Measurements from ENCODE around the gene CPLX3.

CPLX3 gene

GRCh38 chr15:74802862-74803447 lies 23.5 kb upstream of the CPLX3 start:
- DNase-seq (ENCODE audit: low spot score), result no peak

DNA sequence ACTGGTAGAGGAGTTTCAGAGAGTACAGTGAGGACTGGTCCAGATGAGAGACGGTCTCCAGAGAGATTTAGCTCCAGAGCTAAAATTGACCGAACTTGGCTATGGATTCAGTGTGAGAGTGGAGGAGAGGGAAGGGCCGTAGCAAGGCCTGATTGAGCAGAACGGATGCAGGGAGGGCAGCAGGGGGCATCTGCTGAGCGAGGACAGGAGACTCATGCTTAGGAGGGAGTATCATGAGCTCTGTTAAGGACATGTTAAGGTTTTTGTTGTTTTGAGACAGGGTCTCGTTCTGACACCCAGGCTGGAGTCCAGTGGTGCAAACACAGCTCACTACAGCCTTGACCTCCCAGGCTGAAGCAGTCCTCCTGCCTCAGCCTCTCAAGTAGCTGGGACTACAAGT lies 21.5 kb upstream of the CPLX3 start:
- DNase-seq (ENCODE audit: low spot score), result no peak

GRCh38 chr15:74807282-74807681 lies 19.1 kb upstream of the CPLX3 start:
- no peak for DNase-seq (ENCODE audit: low spot score)

DNA sequence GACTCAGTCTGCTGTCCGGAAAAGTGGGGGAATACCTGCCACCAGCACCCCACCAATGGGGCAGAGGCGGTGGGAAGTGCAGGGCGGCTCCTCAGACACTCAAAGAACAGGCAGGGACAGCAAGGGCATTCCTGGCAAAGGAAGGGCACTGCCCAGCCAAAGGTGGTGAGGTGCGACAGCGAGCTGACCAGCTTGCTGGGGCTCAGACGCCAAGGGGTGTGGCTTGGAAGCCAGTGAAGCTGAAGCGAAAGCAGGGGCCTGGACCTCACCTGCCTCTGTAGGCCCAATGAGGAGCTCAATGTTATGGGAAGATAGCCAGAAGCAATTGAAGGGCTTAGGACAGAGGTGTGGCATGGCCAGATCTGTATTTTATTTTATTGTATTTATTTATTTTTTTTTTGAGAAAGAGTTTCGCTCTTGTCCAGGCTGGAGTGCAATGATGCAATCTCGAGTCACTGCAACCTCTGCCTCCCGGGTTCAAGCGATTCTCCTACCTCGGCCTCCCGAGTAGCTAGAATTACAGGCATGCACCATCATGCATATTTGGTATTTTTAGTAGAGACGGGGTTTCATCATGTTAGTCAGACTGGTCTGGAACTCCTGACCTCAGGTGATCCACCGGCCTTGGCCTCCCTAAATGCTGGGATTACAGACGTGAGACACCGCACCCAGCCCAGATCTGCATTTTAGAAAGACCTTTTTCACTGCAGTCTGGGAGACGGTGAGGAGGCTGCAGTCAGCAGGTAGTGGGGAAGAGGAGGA lies 18.2 kb upstream of the CPLX3 start:
- DNase-seq (ENCODE audit: low spot score), result no peak

DNA sequence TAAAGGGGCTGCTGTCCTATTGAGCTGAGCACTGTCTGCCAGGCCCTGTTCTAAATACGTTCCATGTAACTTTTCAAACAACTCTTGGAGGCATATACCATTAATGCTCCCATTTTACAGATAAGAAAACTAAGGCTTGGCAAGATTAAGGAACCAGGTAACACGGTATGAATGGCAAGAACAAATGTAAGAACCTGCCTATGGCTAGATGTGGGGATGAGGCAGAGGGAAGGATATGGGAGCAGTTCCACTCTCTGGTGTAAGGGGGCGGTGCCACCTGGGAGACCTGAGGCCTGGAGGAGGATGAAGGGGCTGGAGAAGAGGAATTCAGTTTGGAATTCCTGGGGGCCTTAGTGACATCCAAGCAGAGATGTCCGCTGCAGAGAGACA lies 17.6 kb upstream of the CPLX3 start:
- DNase-seq (ENCODE audit: low spot score), result no peak

DNA sequence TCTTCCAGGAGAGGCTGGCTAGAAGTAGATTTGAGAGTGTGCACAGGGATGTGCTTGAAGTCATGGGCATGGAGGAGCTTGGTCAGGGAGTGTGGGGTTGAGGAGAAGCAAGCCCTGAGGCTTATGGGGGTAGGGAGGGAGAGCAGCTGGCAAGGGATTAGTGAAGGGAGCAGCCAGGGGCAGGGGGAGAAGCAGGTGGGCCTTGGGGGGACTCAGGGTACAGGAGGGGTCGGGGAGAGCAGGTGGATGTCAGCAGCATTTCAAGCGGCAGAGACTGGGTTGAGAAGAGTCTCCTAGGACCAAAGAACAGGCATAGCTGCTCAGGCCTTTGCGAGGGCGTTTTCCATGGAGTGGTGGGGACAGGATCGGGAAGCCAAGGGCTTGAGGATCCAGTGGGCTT lies 17.2 kb upstream of the CPLX3 start:
- no peak for DNase-seq (ENCODE audit: low spot score)

DNA sequence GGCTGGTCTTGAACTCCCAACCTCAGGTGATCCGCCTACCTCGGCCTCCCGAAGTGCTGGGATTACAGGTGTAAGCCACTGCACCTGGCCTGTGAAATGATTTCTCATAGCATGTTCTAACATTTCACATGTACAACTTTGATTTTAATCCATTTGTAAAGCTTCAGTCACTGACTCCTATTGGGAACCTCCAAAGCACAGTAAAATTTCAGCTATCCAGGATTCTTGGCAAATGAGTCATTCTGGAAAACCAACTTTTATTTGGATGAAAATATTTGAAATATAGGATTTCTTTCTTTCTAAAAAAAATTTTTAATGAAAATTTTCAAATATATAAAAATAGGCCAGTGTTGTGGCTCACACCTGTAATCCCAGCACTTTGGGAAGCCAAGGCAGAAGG lies 16.5 kb upstream of the CPLX3 start:
- DNase-seq (ENCODE audit: low spot score), result no peak

DNA sequence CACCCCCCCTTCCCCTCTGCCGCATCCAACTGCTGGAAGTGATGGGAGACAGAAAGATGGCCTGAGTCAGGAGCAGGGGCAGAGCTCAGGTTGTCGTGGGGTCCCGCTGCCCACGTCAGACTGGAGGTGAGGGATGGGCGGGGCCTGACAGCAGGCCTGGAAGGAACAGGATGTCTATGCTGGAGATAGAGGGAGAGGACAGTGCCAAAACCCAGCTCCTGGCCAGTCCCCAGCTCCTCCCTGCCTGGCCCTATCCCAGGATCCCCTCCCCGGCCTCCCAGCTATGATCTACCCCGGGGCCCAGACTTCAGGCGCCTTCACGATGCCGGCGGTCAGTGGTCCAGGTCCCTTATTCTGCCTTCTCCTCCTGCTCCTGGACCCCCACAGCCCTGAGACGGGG lies 13.9 kb upstream of the CPLX3 start, which contains the start of gene LMAN1L:
TSS of gene LMAN1L (plus strand) at position 303 of the 400 bp plus-strand sequence. CDS start at position 323, 20 bp downstream.
- DNase-seq (ENCODE audit: low spot score), result no peak

GRCh38 chr15:74815121-74815934 lies 11.1 kb upstream of the CPLX3 start:
- no peak for DNase-seq (ENCODE audit: low spot score)

GRCh38 chr15:74815961-74816360 lies 10.5 kb upstream of the CPLX3 start:
- DNase-seq (ENCODE audit: low spot score), result no peak

DNA sequence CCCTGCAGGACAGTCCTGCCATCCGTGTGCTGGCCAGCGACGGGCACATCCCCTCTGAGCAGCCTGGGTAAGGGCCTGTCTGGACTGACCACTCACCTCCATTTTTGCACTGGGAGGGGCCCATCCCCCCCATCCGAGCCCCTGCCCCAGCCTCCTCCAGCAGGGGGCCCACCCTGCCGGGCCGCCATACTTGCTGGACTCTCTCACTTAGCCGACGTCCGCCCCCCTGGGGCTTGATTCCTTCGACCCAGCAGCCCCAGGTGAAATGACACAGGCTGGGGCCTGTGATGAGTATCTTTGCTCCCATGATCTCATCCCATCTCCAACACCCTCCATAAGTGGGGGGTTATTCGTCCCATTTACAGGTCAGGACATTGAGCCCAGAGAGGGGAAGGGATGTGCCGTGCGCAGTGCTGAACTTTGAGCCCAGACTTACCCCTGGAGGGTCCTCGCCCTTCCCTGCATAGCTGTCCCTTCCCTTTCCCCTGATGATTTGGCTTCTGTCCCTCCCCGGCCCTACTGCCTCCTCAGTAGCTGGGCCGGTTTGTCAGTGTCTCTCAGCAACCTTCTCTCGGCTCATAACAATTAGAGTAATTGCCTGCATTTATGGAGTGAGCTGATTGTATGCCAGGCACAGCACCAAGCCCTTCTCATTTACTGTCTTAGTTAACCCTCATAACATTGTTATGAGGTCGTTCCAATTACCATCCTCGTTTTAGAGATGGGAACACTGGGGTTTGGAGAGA lies 9.6 kb upstream of the CPLX3 start:
- no peak for DNase-seq (ENCODE audit: low spot score)

DNA sequence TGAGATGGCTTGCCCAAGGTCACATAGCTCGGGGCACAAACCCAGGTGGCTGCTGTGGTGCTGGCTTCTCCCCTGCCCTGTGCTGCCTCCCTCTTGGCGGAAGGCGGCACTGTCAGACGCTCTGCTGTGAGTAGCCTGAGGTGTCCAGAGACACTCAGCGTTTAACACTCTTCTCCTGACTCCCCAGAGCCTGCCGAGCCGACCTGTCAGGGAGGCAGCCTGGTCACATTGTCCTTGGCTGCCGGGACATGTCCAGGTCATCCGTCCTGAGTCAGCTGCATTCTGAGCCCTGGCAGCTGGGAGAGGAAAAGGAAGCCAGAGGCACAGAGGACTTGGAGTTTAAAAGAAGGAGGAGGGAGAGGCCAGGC lies 9.1 kb upstream of the CPLX3 start:
- DNase-seq (ENCODE audit: low spot score), result no peak

- DNase-seq (ENCODE audit: low spot score), result no peak
These were observed 6.4 kb upstream of the CPLX3 start for GRCh38 chr15:74820056-74820455.

DNA sequence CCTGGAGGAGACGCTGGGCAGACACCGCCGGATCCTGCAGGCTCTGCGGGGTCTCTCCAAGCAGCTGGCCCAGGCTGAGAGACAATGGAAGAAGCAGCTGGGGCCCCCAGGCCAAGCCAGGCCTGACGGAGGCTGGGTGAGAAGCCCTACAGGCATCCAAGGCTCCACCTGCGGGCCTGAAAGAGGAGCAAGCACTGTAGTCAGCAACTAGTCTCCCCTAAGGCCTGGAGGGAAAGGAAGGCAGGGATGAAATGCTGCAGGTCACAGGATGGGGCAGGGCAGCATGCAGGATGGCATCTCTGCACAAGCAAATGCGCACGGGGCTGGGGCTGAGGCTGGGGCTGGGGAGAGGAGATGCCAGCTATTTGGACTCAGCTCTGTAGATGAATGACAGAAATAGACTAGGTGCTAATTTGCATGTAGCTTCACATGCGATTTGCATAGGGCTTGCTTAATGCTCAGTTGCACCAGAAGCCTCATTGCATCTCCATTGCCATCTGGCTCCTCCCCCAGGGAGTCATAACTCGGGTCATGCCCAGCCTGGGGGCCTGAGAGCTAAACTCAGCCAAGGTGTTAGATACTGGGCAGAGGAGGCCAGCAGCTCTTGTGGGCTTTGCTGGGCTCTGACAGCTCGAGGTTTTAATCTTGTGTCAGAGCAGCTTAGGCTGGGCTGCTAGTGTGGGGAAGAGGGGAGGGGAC lies 5.2 kb upstream of the CPLX3 start:
- no peak for DNase-seq (ENCODE audit: low spot score)

DNA sequence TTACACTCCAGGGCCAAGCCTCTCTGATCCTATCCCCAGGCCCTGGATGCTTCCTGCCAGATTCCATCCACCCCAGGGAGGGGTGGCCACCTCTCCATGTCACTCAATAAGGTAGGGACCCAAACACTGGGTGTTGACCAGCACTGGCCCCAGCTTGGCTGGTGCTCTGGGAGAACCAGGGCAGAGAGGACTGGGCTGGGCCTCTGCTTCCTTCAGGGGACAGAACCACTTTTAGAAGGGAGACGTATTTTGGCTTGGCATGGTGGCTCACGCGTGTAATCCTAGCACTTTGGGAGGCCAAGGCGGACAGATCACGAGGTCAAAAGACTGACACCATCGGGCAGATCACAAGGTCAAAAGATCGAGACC lies 4.7 kb upstream of the CPLX3 start:
- no peak for DNase-seq (ENCODE audit: low spot score)

DNA sequence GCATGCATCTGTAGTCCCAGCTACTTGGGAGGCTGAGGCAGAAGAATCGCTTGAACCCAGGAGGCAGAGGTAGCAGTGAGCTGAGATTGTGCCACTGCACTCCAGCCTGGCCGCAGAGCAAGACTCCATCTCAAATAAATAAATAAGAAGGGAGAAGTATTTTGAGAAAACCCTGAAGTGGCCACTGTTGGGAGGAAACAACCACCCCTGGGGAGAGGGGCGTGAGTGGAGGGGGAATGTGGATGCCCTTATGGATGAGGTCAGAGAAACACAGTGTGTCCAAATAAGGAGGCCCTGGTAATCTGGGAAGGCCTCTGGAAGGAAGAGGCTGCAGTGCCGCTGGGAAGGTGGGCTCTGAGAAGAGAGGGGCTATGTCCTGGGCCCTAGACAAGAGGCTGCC lies 4.2 kb upstream of the CPLX3 start:
- DNase-seq (ENCODE audit: low spot score), result no peak

DNA sequence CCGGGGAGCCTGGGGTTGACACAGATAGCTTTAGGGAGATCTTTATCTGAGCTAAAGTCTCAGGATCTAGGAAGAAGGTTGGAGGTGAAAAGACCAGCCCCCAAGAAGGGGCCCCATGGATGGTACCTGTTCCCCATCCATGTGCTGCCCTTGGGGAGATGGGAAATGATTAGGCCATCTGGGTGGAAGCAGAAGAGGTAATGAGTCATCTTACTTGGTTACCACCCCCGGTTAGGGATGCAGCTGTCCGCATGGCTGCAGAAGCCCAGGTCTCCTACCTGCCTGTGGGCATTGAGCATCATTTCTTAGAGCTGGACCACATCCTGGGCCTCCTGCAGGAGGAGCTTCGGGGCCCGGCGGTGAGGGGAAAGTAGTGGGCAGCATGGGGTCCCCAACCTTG lies 3.1 kb upstream of the CPLX3 start:
- no peak for DNase-seq (ENCODE audit: low spot score)

DNA sequence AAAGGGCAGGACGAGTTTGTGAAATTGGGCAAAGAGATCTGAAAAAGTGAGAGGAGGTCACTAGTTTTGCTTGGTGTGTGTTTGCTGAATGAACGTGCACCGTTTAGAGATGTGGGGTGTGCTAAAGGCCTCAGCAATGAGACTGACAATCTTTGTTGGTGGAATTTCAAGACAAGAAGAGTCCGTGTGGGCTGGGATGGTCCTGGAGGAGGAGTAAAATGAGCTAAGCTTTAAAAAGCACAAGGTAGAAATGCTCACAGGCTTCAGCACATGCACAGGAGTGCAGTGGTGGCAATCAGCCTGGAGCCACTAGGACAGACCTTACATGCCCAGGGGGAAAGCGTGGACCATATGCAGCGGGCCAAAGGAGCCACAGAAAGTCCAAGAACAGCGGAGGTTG lies 1.5 kb upstream of the CPLX3 start:
- DNase-seq (ENCODE audit: low spot score), result no peak

GRCh38 chr15:74825866-74826265 lies 561 bp upstream of the CPLX3 start:
- no peak for DNase-seq (ENCODE audit: low spot score)

DNA sequence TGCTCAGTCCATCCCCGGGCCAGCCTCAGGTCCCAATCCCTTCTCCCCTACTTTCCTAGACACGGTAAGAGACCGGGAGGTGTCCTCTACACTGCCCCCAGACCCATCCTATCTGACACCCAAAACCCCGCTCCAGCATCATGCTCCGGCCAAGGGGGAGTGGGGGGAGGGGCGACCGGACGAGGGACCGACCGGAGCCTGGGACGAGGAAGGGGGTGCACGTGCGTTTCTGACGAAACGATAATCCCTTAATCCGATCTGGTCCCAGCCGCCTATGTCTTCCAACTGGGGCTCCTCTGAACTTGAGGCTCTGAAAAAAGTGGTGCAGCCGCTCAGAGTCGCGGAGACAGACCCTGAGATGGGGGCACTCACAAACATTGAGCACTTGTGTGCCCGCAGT lies 494 bp downstream of the CPLX3 start:
- no peak for DNase-seq (ENCODE audit: low spot score)

GRCh38 chr15:74827614-74828013 lies 1.2 kb downstream of the CPLX3 start:
- no peak for DNase-seq (ENCODE audit: low spot score)

GRCh38 chr15:74828835-74829234 lies 2.4 kb downstream of the CPLX3 start:
- no peak for DNase-seq (ENCODE audit: low spot score)
